H1 (cell line): Measurements from ENCODE around the gene MYCBPAP. TPM values are rescaled to one million over a fixed set of nuclear protein-coding genes. Genes with fewer than 3 reads are reported as not detected.

Experiments
- ASH2L ChIP-seq: fragments of 200-600, 300-600 bp; sonication (generic); IDR thresholded peaks from one replicate; pipeline ENCODE4 v1.7.1; 2017; ENCODE audit warnings: low read length
- EGR1 ChIP-seq: IDR thresholded peaks from 2 replicates; pipeline ENCODE4 v1.6.1; 2011; ENCODE audit warnings: low read depth, low read length, borderline replicate concordance
- HDAC6 ChIP-seq: IDR thresholded peaks from one replicate; pipeline ENCODE4 v1.7.1; 2012; ENCODE audit warnings: low read depth, mild to moderate bottlenecking, inconsistent platforms, low read length, moderate library complexity
- TCF12 ChIP-seq: IDR thresholded peaks from 2 replicates; pipeline ENCODE4 v1.6.1; 2011; ENCODE audit warnings: low read depth, mild to moderate bottlenecking, low read length
- polyA plus RNA-seq, 7 experiments: library from polyadenylated mRNA; depleted of rRNA in 3 of 7; stranded (reverse) in 5 of 7; unstranded in 2 of 7; fragments of >200 nt in 5 of 7; fragments of 200-250 nt in 2 of 7; gene quantifications; 1 replicate in 5 of 7; 2 replicates in 1 of 7; 4 replicates in 1 of 7; pipeline versions ENCODE4 v1.2.1 to v1.2.3, GENCODE V29; 2011 to 2013; ENCODE audit warnings: missing spikeins in 2 of 7, mixed read lengths in 2 of 7
- total RNA-seq: library from RNA; stranded (reverse); fragmentation: NEBNext Ultra II Directional; extraction: Animal tissue kit (Norgen Biotek cat#: 25700); gene quantifications from 2 replicates; pipeline ENCODE4 v1.2.1, GENCODE V29; 2021
- TF ChIP-seq, protein P1 (sequence below): fragments of 300-600 bp; sonication (generic); IDR thresholded peaks from 2 replicates; pipeline ENCODE4 v1.7.1; 2012; ENCODE audit warnings: low read length, moderate library complexity, mild to moderate bottlenecking, inconsistent platforms; ENCODE audit not compliant: insufficient replicate concordance

MYCBPAP gene
- total and polyA plus RNA-seq, 2 of the 8 experiments (the other 6 are each of a cell fraction or from before 2014, with no cell fraction given): 0.89 to 3.3 TPM

DNA sequence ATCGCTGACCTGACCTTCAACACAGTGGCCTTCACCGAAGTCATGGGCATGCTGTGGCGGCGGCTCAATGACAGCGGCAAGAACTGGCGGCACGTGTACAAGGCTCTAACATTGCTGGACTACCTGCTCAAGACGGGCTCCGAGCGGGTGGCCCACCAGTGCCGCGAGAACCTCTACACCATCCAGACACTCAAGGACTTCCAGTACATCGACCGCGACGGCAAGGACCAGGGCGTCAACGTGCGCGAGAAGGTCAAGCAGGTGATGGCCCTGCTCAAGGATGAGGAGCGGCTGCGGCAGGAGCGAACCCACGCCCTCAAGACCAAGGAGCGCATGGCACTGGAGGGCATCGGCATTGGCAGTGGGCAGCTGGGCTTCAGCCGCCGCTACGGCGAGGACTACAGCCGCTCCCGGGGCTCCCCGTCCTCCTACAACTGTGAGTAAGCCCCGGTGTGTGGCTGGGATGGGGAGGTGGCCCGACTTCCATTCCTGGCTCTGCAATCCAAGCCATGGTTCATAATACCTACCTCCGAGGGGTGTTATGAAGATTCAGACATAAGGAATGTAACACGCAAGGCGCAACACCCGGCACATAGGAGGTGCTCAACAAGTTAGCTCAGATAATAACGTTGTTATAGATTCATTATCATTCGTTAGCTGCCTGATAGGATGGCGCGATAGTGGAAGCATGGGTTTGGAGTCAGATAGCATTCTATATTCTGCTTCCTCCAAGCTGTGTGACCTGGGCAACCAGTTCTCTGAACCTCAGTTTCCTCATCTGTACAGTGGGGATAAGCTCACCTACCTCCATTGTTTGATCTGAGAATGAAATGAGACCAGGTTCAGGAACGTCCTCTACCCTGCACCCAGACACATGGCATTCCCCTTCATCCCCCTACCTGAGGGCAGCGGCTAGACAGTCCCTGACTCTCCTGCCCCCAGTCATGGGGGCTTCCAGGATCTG, 28.7 kb downstream of the MYCBPAP start (continued):
- TF ChIP-seq, protein P1, sequence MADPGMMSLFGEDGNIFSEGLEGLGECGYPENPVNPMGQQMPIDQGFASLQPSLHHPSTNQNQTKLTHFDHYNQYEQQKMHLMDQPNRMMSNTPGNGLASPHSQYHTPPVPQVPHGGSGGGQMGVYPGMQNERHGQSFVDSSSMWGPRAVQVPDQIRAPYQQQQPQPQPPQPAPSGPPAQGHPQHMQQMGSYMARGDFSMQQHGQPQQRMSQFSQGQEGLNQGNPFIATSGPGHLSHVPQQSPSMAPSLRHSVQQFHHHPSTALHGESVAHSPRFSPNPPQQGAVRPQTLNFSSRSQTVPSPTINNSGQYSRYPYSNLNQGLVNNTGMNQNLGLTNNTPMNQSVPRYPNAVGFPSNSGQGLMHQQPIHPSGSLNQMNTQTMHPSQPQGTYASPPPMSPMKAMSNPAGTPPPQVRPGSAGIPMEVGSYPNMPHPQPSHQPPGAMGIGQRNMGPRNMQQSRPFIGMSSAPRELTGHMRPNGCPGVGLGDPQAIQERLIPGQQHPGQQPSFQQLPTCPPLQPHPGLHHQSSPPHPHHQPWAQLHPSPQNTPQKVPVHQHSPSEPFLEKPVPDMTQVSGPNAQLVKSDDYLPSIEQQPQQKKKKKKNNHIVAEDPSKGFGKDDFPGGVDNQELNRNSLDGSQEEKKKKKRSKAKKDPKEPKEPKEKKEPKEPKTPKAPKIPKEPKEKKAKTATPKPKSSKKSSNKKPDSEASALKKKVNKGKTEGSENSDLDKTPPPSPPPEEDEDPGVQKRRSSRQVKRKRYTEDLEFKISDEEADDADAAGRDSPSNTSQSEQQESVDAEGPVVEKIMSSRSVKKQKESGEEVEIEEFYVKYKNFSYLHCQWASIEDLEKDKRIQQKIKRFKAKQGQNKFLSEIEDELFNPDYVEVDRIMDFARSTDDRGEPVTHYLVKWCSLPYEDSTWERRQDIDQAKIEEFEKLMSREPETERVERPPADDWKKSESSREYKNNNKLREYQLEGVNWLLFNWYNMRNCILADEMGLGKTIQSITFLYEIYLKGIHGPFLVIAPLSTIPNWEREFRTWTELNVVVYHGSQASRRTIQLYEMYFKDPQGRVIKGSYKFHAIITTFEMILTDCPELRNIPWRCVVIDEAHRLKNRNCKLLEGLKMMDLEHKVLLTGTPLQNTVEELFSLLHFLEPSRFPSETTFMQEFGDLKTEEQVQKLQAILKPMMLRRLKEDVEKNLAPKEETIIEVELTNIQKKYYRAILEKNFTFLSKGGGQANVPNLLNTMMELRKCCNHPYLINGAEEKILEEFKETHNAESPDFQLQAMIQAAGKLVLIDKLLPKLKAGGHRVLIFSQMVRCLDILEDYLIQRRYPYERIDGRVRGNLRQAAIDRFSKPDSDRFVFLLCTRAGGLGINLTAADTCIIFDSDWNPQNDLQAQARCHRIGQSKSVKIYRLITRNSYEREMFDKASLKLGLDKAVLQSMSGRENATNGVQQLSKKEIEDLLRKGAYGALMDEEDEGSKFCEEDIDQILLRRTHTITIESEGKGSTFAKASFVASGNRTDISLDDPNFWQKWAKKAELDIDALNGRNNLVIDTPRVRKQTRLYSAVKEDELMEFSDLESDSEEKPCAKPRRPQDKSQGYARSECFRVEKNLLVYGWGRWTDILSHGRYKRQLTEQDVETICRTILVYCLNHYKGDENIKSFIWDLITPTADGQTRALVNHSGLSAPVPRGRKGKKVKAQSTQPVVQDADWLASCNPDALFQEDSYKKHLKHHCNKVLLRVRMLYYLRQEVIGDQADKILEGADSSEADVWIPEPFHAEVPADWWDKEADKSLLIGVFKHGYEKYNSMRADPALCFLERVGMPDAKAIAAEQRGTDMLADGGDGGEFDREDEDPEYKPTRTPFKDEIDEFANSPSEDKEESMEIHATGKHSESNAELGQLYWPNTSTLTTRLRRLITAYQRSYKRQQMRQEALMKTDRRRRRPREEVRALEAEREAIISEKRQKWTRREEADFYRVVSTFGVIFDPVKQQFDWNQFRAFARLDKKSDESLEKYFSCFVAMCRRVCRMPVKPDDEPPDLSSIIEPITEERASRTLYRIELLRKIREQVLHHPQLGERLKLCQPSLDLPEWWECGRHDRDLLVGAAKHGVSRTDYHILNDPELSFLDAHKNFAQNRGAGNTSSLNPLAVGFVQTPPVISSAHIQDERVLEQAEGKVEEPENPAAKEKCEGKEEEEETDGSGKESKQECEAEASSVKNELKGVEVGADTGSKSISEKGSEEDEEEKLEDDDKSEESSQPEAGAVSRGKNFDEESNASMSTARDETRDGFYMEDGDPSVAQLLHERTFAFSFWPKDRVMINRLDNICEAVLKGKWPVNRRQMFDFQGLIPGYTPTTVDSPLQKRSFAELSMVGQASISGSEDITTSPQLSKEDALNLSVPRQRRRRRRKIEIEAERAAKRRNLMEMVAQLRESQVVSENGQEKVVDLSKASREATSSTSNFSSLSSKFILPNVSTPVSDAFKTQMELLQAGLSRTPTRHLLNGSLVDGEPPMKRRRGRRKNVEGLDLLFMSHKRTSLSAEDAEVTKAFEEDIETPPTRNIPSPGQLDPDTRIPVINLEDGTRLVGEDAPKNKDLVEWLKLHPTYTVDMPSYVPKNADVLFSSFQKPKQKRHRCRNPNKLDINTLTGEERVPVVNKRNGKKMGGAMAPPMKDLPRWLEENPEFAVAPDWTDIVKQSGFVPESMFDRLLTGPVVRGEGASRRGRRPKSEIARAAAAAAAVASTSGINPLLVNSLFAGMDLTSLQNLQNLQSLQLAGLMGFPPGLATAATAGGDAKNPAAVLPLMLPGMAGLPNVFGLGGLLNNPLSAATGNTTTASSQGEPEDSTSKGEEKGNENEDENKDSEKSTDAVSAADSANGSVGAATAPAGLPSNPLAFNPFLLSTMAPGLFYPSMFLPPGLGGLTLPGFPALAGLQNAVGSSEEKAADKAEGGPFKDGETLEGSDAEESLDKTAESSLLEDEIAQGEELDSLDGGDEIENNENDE: no peak
- TF ChIP-seq EGR1 (no peak), ASH2L (no peak), HDAC6 (no peak), TCF12 (no peak)
